ENCODE measurements around the gene METTL6.

- TF ChIP-seq, protein P1, sequence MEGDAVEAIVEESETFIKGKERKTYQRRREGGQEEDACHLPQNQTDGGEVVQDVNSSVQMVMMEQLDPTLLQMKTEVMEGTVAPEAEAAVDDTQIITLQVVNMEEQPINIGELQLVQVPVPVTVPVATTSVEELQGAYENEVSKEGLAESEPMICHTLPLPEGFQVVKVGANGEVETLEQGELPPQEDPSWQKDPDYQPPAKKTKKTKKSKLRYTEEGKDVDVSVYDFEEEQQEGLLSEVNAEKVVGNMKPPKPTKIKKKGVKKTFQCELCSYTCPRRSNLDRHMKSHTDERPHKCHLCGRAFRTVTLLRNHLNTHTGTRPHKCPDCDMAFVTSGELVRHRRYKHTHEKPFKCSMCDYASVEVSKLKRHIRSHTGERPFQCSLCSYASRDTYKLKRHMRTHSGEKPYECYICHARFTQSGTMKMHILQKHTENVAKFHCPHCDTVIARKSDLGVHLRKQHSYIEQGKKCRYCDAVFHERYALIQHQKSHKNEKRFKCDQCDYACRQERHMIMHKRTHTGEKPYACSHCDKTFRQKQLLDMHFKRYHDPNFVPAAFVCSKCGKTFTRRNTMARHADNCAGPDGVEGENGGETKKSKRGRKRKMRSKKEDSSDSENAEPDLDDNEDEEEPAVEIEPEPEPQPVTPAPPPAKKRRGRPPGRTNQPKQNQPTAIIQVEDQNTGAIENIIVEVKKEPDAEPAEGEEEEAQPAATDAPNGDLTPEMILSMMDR (IDR thresholded peaks at IDR 0.05): no peak
- TF ChIP-seq EZH2 (IDR thresholded peaks at IDR 0.05; ENCODE audit: borderline replicate concordance, insufficient read depth, low read depth, low read length, poor library complexity, severe bottlenecking): no peak
Measured at GRCh38 chr3:15439476-15439875, 12.1 kb upstream of the METTL6 start.

Measured in B cell (primary cell).